Measurements from ENCODE around the gene IL6.
"Not testable (repeated sequence)": the region's sequence is repeated elsewhere in the genome, so short reads cannot be mapped to it uniquely, and the experiment has no call there.

IL6 gene

GRCh38 chr7:22697876-22698606 is 29.0 kb upstream of the IL6 start:
- DNase-seq (ENCODE audit: low read depth): no peak
- H3K4me3 ChIP-seq (ENCODE audit: low read depth, low read length): no peak overlapping the region

GRCh38 chr7:22698767-22699166 is 28.2 kb upstream of the IL6 start:
- no peak for DNase-seq (ENCODE audit: low read depth)
- no peak overlapping the region for H3K4me3 ChIP-seq (ENCODE audit: low read depth, low read length)

More at GRCh38 chr7:22697876-22698606, 29.0 kb upstream of the IL6 start:
- TF ChIP-seq CTCF (IDR thresholded peaks at IDR 0.05; ENCODE audit: control insufficient read depth, extremely low read depth, insufficient read depth): no peak

GRCh38 chr7:22700559-22701002 is 26.4 kb upstream of the IL6 start:
- no peak for TF ChIP-seq CTCF (IDR thresholded peaks at IDR 0.05; ENCODE audit: control insufficient read depth, extremely low read depth, insufficient read depth)
- H3K4me3 ChIP-seq (ENCODE audit: low read depth, low read length): no peak overlapping the region
- no peak for DNase-seq (ENCODE audit: low read depth)

More at GRCh38 chr7:22698767-22699166, 28.2 kb upstream of the IL6 start:
- TF ChIP-seq CTCF (IDR thresholded peaks at IDR 0.05; ENCODE audit: control insufficient read depth, extremely low read depth, insufficient read depth): no peak

GRCh38 chr7:22702516-22702915 is 24.5 kb upstream of the IL6 start:
- no peak overlapping the region for H3K4me3 ChIP-seq (ENCODE audit: low read depth, low read length)
- no peak for DNase-seq (ENCODE audit: low read depth)
- no peak for TF ChIP-seq CTCF (IDR thresholded peaks at IDR 0.05; ENCODE audit: control insufficient read depth, extremely low read depth, insufficient read depth)

GRCh38 chr7:22703107-22703855 is 23.7 kb upstream of the IL6 start:
- H3K4me3 ChIP-seq (ENCODE audit: low read depth, low read length); DNase-seq (ENCODE audit: low read depth): not testable (repeated sequence)

- H3K4me3 ChIP-seq (ENCODE audit: low read depth, low read length); DNase-seq (ENCODE audit: low read depth): not testable (repeated sequence)
Observed at GRCh38 chr7:22703978-22704610, 22.9 kb upstream of the IL6 start.

- not testable (repeated sequence) for H3K4me3 ChIP-seq (ENCODE audit: low read depth, low read length); DNase-seq (ENCODE audit: low read depth)
Observed at GRCh38 chr7:22704722-22705121, 22.3 kb upstream of the IL6 start.

GRCh38 chr7:22705874-22706273 is 21.1 kb upstream of the IL6 start:
- not testable (repeated sequence) for DNase-seq (ENCODE audit: low read depth); H3K4me3 ChIP-seq (ENCODE audit: low read depth, low read length)

- DNase-seq (ENCODE audit: low read depth); H3K4me3 ChIP-seq (ENCODE audit: low read depth, low read length): not testable (repeated sequence)
Observed at GRCh38 chr7:22707026-22707691, 19.8 kb upstream of the IL6 start.

- DNase-seq (ENCODE audit: low read depth): peak; percentile 25
- not testable (repeated sequence) for H3K4me3 ChIP-seq (ENCODE audit: low read depth, low read length)
Observed at GRCh38 chr7:22708214-22708613, 18.8 kb upstream of the IL6 start.

GRCh38 chr7:22708677-22709061 is 18.3 kb upstream of the IL6 start:
- DNase-seq (ENCODE audit: low read depth); H3K4me3 ChIP-seq (ENCODE audit: low read depth, low read length): not testable (repeated sequence)

GRCh38 chr7:22709062-22709829 is 17.8 kb upstream of the IL6 start:
- DNase-seq (ENCODE audit: low read depth); H3K4me3 ChIP-seq (ENCODE audit: low read depth, low read length): not testable (repeated sequence)
